ENCODE results near the gene PLCD4.

PLCD4 gene

GRCh38 chr2:218618102-218618860, 10.6 kb downstream of the PLCD4 start:
- no peaks in the 10 kb centered on the region for H3K4me1 ChIP-seq (ENCODE audit: control insufficient read depth in 1 of 2, insufficient read depth in 2 of 2, low read length in 2 of 2)
- no peaks in the 10 kb centered on the region for H3K36me3 ChIP-seq (ENCODE audit: control insufficient read depth in 1 of 2, insufficient read depth in 2 of 2, low read length in 2 of 2)

GRCh38 chr2:218621007-218621406, 13.3 kb downstream of the PLCD4 start:
- Histone ChIP-seq H3K36me3 (ENCODE audit: control insufficient read depth in 1 of 2, insufficient read depth in 2 of 2, low read length in 2 of 2) (no peaks in the 10 kb centered on the region), H3K27ac (ENCODE audit: low read depth, low read length) (no peak overlapping the region), H3K27me3 (ENCODE audit: control insufficient read depth in 1 of 2, insufficient read depth in 2 of 2, low read length in 2 of 2) (no peaks in the 10 kb centered on the region), H3K4me1 (ENCODE audit: control insufficient read depth in 1 of 2, insufficient read depth in 2 of 2, low read length in 2 of 2) (no peaks in the 10 kb centered on the region), H3K9ac (ENCODE audit: low read depth in 1 of 2, low read length in 2 of 2) (no peak overlapping the region), H3K4me3 (ENCODE audit: low read depth in 1 of 2, low read length in 2 of 2) (no peak overlapping the region), H3K9me3 (ENCODE audit: control insufficient read depth in 1 of 2, low read length in 2 of 2) (no peaks in the 10 kb centered on the region)

More at GRCh38 chr2:218618102-218618860, 10.6 kb downstream of the PLCD4 start:
- no peak overlapping the region for H3K27ac ChIP-seq (ENCODE audit: low read depth, low read length)
- H3K4me3 ChIP-seq (ENCODE audit: low read depth in 1 of 2, low read length in 2 of 2), result no peak overlapping the region
- no peaks in the 10 kb centered on the region for H3K9me3 ChIP-seq (ENCODE audit: control insufficient read depth in 1 of 2, low read length in 2 of 2)
- no peak overlapping the region for H3K9ac ChIP-seq (ENCODE audit: low read depth in 1 of 2, low read length in 2 of 2)
- no peaks in the 10 kb centered on the region for H3K27me3 ChIP-seq (ENCODE audit: control insufficient read depth in 1 of 2, insufficient read depth in 2 of 2, low read length in 2 of 2)

- no peaks in the 10 kb centered on the region for H3K9me3 ChIP-seq (ENCODE audit: control insufficient read depth in 1 of 2, low read length in 2 of 2)
- no peak overlapping the region for H3K9ac ChIP-seq (ENCODE audit: low read depth in 1 of 2, low read length in 2 of 2)
- no peak overlapping the region for H3K27ac ChIP-seq (ENCODE audit: low read depth, low read length)
- no peaks in the 10 kb centered on the region for H3K27me3 ChIP-seq (ENCODE audit: control insufficient read depth in 1 of 2, insufficient read depth in 2 of 2, low read length in 2 of 2)
- H3K4me3 ChIP-seq (ENCODE audit: low read depth in 1 of 2, low read length in 2 of 2), result no peak overlapping the region
- no peaks in the 10 kb centered on the region for H3K36me3 ChIP-seq (ENCODE audit: control insufficient read depth in 1 of 2, insufficient read depth in 2 of 2, low read length in 2 of 2)
- H3K4me1 ChIP-seq (ENCODE audit: control insufficient read depth in 1 of 2, insufficient read depth in 2 of 2, low read length in 2 of 2), result no peaks in the 10 kb centered on the region
Observed at GRCh38 chr2:218622606-218623365, 15.1 kb downstream of the PLCD4 start.

- no peaks in the 10 kb centered on the region for H3K9me3 ChIP-seq (ENCODE audit: control insufficient read depth in 1 of 2, low read length in 2 of 2)
Observed at GRCh38 chr2:218623366-218623705, 15.6 kb downstream of the PLCD4 start.

GRCh38 chr2:218626369-218626768, 18.7 kb downstream of the PLCD4 start:
- H3K9ac ChIP-seq (ENCODE audit: low read depth in 1 of 2, low read length in 2 of 2), result no peak overlapping the region
- H3K36me3 ChIP-seq (ENCODE audit: control insufficient read depth in 1 of 2, insufficient read depth in 2 of 2, low read length in 2 of 2), result no peaks in the 10 kb centered on the region
- no peaks in the 10 kb centered on the region for H3K27me3 ChIP-seq (ENCODE audit: control insufficient read depth in 1 of 2, insufficient read depth in 2 of 2, low read length in 2 of 2)
- H3K4me1 ChIP-seq (ENCODE audit: control insufficient read depth in 1 of 2, insufficient read depth in 2 of 2, low read length in 2 of 2), result no peaks in the 10 kb centered on the region
- H3K9me3 ChIP-seq (ENCODE audit: control insufficient read depth in 1 of 2, low read length in 2 of 2), result no peaks in the 10 kb centered on the region
- no peak overlapping the region for H3K4me3 ChIP-seq (ENCODE audit: low read depth in 1 of 2, low read length in 2 of 2)
- no peak overlapping the region for H3K27ac ChIP-seq (ENCODE audit: low read depth, low read length)

More at GRCh38 chr2:218623366-218623705, 15.6 kb downstream of the PLCD4 start:
- Histone ChIP-seq H3K27me3 (ENCODE audit: control insufficient read depth in 1 of 2, insufficient read depth in 2 of 2, low read length in 2 of 2) (no peaks in the 10 kb centered on the region), H3K27ac (ENCODE audit: low read depth, low read length) (no peak overlapping the region), H3K36me3 (ENCODE audit: control insufficient read depth in 1 of 2, insufficient read depth in 2 of 2, low read length in 2 of 2) (no peaks in the 10 kb centered on the region), H3K4me1 (ENCODE audit: control insufficient read depth in 1 of 2, insufficient read depth in 2 of 2, low read length in 2 of 2) (no peaks in the 10 kb centered on the region), H3K9ac (ENCODE audit: low read depth in 1 of 2, low read length in 2 of 2) (no peak overlapping the region), H3K4me3 (ENCODE audit: low read depth in 1 of 2, low read length in 2 of 2) (no peak overlapping the region)

GRCh38 chr2:218627939-218628338, 20.2 kb downstream of the PLCD4 start:
- Histone ChIP-seq H3K27me3 (ENCODE audit: control insufficient read depth in 1 of 2, insufficient read depth in 2 of 2, low read length in 2 of 2) (no peaks in the 10 kb centered on the region), H3K9ac (ENCODE audit: low read depth in 1 of 2, low read length in 2 of 2) (no peak overlapping the region), H3K27ac (ENCODE audit: low read depth, low read length) (no peak overlapping the region), H3K4me1 (ENCODE audit: control insufficient read depth in 1 of 2, insufficient read depth in 2 of 2, low read length in 2 of 2) (no peaks in the 10 kb centered on the region), H3K9me3 (ENCODE audit: control insufficient read depth in 1 of 2, low read length in 2 of 2) (no peaks in the 10 kb centered on the region), H3K36me3 (ENCODE audit: control insufficient read depth in 1 of 2, insufficient read depth in 2 of 2, low read length in 2 of 2) (no peaks in the 10 kb centered on the region), H3K4me3 (ENCODE audit: low read depth in 1 of 2, low read length in 2 of 2) (no peak overlapping the region)

- Histone ChIP-seq H3K36me3 (ENCODE audit: control insufficient read depth in 1 of 2, insufficient read depth in 2 of 2, low read length in 2 of 2) (peaks cover 11 to 25% of the 10 kb centered on the region in 2 donors), H3K27ac (ENCODE audit: low read depth, low read length) (no peak overlapping the region), H3K9ac (ENCODE audit: low read depth in 1 of 2, low read length in 2 of 2) (no peak overlapping the region), H3K9me3 (ENCODE audit: control insufficient read depth in 1 of 2, low read length in 2 of 2) (no peaks in the 10 kb centered on the region), H3K4me1 (ENCODE audit: control insufficient read depth in 1 of 2, insufficient read depth in 2 of 2, low read length in 2 of 2) (no peaks in the 10 kb centered on the region), H3K4me3 (ENCODE audit: low read depth in 1 of 2, low read length in 2 of 2) (no peak overlapping the region), H3K27me3 (ENCODE audit: control insufficient read depth in 1 of 2, insufficient read depth in 2 of 2, low read length in 2 of 2) (no peaks in the 10 kb centered on the region)
Observed at GRCh38 chr2:218631837-218632236, 24.1 kb downstream of the PLCD4 start.

- Histone ChIP-seq H3K36me3 (ENCODE audit: control insufficient read depth in 1 of 2, insufficient read depth in 2 of 2, low read length in 2 of 2) (peaks cover 33 to 57% of the 10 kb centered on the region in 2 donors), H3K9ac (ENCODE audit: low read depth in 1 of 2, low read length in 2 of 2) (no peak overlapping the region), H3K4me3 (ENCODE audit: low read depth in 1 of 2, low read length in 2 of 2) (no peak overlapping the region), H3K27ac (ENCODE audit: low read depth, low read length) (no peak overlapping the region), H3K27me3 (ENCODE audit: control insufficient read depth in 1 of 2, insufficient read depth in 2 of 2, low read length in 2 of 2) (no peaks in the 10 kb centered on the region), H3K4me1 (ENCODE audit: control insufficient read depth in 1 of 2, insufficient read depth in 2 of 2, low read length in 2 of 2) (no peaks in the 10 kb centered on the region), H3K9me3 (ENCODE audit: control insufficient read depth in 1 of 2, low read length in 2 of 2) (no peaks in the 10 kb centered on the region)
Observed at GRCh38 chr2:218635719-218636118, 28.0 kb downstream of the PLCD4 start.

- Histone ChIP-seq H3K9ac (ENCODE audit: low read depth in 1 of 2, low read length in 2 of 2) (no peak overlapping the region), H3K27ac (ENCODE audit: low read depth, low read length) (no peak overlapping the region), H3K4me1 (ENCODE audit: control insufficient read depth in 1 of 2, insufficient read depth in 2 of 2, low read length in 2 of 2) (no peaks in the 10 kb centered on the region), H3K4me3 (ENCODE audit: low read depth in 1 of 2, low read length in 2 of 2) (no peak overlapping the region), H3K36me3 (ENCODE audit: control insufficient read depth in 1 of 2, insufficient read depth in 2 of 2, low read length in 2 of 2) (peaks cover 46 to 77% of the 10 kb centered on the region in 2 donors), H3K9me3 (ENCODE audit: control insufficient read depth in 1 of 2, low read length in 2 of 2) (no peaks in the 10 kb centered on the region), H3K27me3 (ENCODE audit: control insufficient read depth in 1 of 2, insufficient read depth in 2 of 2, low read length in 2 of 2) (no peaks in the 10 kb centered on the region)
Observed at GRCh38 chr2:218638372-218638771, 30.7 kb downstream of the PLCD4 start.

GRCh38 chr2:218642121-218642656, 34.5 kb downstream of the PLCD4 start:
- Histone ChIP-seq H3K4me1 (ENCODE audit: control insufficient read depth in 1 of 2, insufficient read depth in 2 of 2, low read length in 2 of 2) (no peaks in the 10 kb centered on the region), H3K9ac (ENCODE audit: low read depth in 1 of 2, low read length in 2 of 2) (no peak overlapping the region), H3K36me3 (ENCODE audit: control insufficient read depth in 1 of 2, insufficient read depth in 2 of 2, low read length in 2 of 2) (peaks cover 60 to 78% of the 10 kb centered on the region in 2 donors), H3K27me3 (ENCODE audit: control insufficient read depth in 1 of 2, insufficient read depth in 2 of 2, low read length in 2 of 2) (no peaks in the 10 kb centered on the region), H3K27ac (ENCODE audit: low read depth, low read length) (no peak overlapping the region), H3K9me3 (ENCODE audit: control insufficient read depth in 1 of 2, low read length in 2 of 2) (no peaks in the 10 kb centered on the region), H3K4me3 (ENCODE audit: low read depth in 1 of 2, low read length in 2 of 2) (no peak overlapping the region)
